Gastrocnemius medialis (tissue), 4 donors: ENCODE data around the gene SRPRB. TPM values are rescaled to one million over a fixed set of nuclear protein-coding genes. Genes with fewer than 3 reads are reported as not detected.

Experiments
- ATAC-seq, 2 donors: fragments of 150-250 bp; one replicate each; pipeline ENCODE4 v1.9.1; 2016
- DNase-seq, 2 donors: peaks; one replicate each; pipeline ENCODE4 v3.0.0-alpha.2; 2019
- H3K27ac ChIP-seq, 4 donors: fragments of 200-600 bp; sonication (generic); 1 replicate in 1 of 4; 2 replicates in 3 of 4; pipeline ENCODE4 v1.5.1; 2016 to 2018; ENCODE audit warnings: mild to moderate bottlenecking in 2 of 4, moderate library complexity in 1 of 4
- H3K27me3 ChIP-seq, 3 donors: fragments of 200-600 bp; sonication (generic) in 2 of 3; 1 replicate in 1 of 3; 2 replicates in 2 of 3; pipeline versions ENCODE4 v1.5.1 to v1.6.0; 2016 to 2019; ENCODE audit warnings: mild to moderate bottlenecking in 1 of 3, moderate library complexity in 1 of 3
- H3K36me3 ChIP-seq, 2 donors: fragments of 200-600 bp; sonication (generic) in 1 of 2; one replicate each; pipeline ENCODE4 v1.5.1; 2017 to 2018
- H3K4me1 ChIP-seq, 2 donors: fragments of 200-600 bp; sonication (generic) in 1 of 2; one replicate each; pipeline ENCODE4 v1.5.1; 2016 to 2017; ENCODE audit warnings: mild to moderate bottlenecking in 2 of 2
- H3K4me3 ChIP-seq, 4 donors: fragments of 200-600 bp; sonication (generic) in 3 of 4; 1 replicate in 1 of 4; 2 replicates in 3 of 4; pipeline ENCODE4 v1.5.1; 2016 to 2019; ENCODE audit warnings: mild to moderate bottlenecking in 2 of 4
- H3K9me3 ChIP-seq, 3 donors: fragments of 200-600 bp; sonication (generic) in 2 of 3; 1 replicate in 1 of 3; 2 replicates in 2 of 3; pipeline ENCODE4 v1.5.1; 2016 to 2019
- CTCF ChIP-seq, 5 experiments: fragments of 450-650 bp in 3 of 5; fragments of 200-600 bp in 2 of 5; sonication (generic) in 2 of 5; IDR thresholded peaks in 4 of 5; conservative IDR thresholded peaks in 1 of 5; 1 replicate in 4 of 5; 2 replicates in 1 of 5; pipeline ENCODE4 v1.5.1; 2016 to 2019; ENCODE audit warnings: antibody characterized with exemption in 5 of 5, mild to moderate bottlenecking in 3 of 5, moderate library complexity in 3 of 5
- POLR2A ChIP-seq, 2 donors: fragments of 450-650 bp; IDR thresholded peaks; one replicate each; pipeline ENCODE4 v1.6.1; 2017; ENCODE audit warnings: antibody characterized with exemption in 2 of 2, mild to moderate bottlenecking in 2 of 2, moderate library complexity in 2 of 2
- in situ Hi-C, 4 donors: fragments of 200-750 bp; cut with MboI; loops; one replicate each; pipeline versions ENCODE4 v1.15.0 to v1.8.0; 2017; ENCODE audit warnings: low sequenced_read_pairs in 4 of 4
- intact Hi-C: fragments of 100-400 bp; cut with DNase I; formaldehyde crosslinking; loops from one replicate; pipeline ENCODE4 v1.15.1; 2023; ENCODE audit warnings: low total_unique reads
- total RNA-seq, 4 donors: library from RNA; depleted of rRNA; stranded (reverse); fragments of >200 nt; gene quantifications; one replicate each; pipeline versions ENCODE4 v1.1.0 to v1.2.3, GENCODE V29; 2016

Gene SRPRB
- total RNA-seq, 4 donors from 2014 or later = 19.0 to 22.3 (median 20.6) TPM

GRCh38 chr3:133821767-133822638, 16.4 kb downstream of the SRPRB start:
- H3K9me3 ChIP-seq = no peaks in the 10 kb centered on the region
- H3K36me3 ChIP-seq = peaks cover 2 to 68% of the 10 kb centered on the region in 2 donors
- DNase-seq = peak in 1 of 2 donors; percentile 52
- H3K27ac ChIP-seq = no peak overlapping the region
- in situ Hi-C loops = loop anchor here in 1 of 4 donors (25.0 kb wide), 2 partner anchors 665 to 1110 kb away; partner anchors contain the start of genes ANAPC13, CEP63 and NPHP3
- ATAC-seq = peak in 1 of 2 donors; percentile 53
- no peaks in the 10 kb centered on the region for H3K4me1 ChIP-seq
- TF ChIP-seq CTCF (IDR thresholded peaks at IDR 0.05 in 4 of 5, conservative IDR thresholded peaks at IDR 0.05 in 1 of 5) = no peak
- TF ChIP-seq POLR2A (IDR thresholded peaks at IDR 0.05) = no peak
- H3K4me3 ChIP-seq = no peak overlapping the region
- intact Hi-C loops = no loop called here
- H3K27me3 ChIP-seq = no peaks in the 10 kb centered on the region

GRCh38 chr3:133824961-133825485, 19.4 kb downstream of the SRPRB start:
- no peak for ATAC-seq
- intact Hi-C loops (no loop called here), in situ Hi-C loops (loop anchor here in 1 of 4 donors (25.0 kb wide), 2 partner anchors 662 to 1113 kb away; partner anchors contain the start of genes ANAPC13, CEP63 and NPHP3)
- no peaks in the 10 kb centered on the region for H3K9me3 ChIP-seq
- DNase-seq = no peak
- TF ChIP-seq POLR2A (IDR thresholded peaks at IDR 0.05) (no peak), CTCF (IDR thresholded peaks at IDR 0.05 in 4 of 5, conservative IDR thresholded peaks at IDR 0.05 in 1 of 5) (no peak)
- H3K27ac ChIP-seq = no peak overlapping the region
- H3K4me1 ChIP-seq = no peaks in the 10 kb centered on the region
- H3K4me3 ChIP-seq = no peak overlapping the region
- no peaks in the 10 kb centered on the region for H3K27me3 ChIP-seq
- H3K36me3 ChIP-seq = peaks cover under 1 to 51% of the 10 kb centered on the region in 2 donors

GRCh38 chr3:133825969-133826727, 20.5 kb downstream of the SRPRB start:
- Histone ChIP-seq H3K36me3 (peaks cover 0 to 39% of the 10 kb centered on the region in 2 donors), H3K4me1 (no peaks in the 10 kb centered on the region)
- in situ Hi-C loops = no loop called here

GRCh38 chr3:133827136-133827535, 21.5 kb downstream of the SRPRB start:
- intact Hi-C loops = no loop called here
- Histone ChIP-seq H3K4me3 (no peak overlapping the region), H3K9me3 (no peaks in the 10 kb centered on the region), H3K27me3 (no peaks in the 10 kb centered on the region), H3K27ac (no peak overlapping the region), H3K36me3 (peaks cover 0 to 30% of the 10 kb centered on the region in 2 donors), H3K4me1 (no peaks in the 10 kb centered on the region)
- in situ Hi-C loops = no loop called here
- DNase-seq (no peak), ATAC-seq (no peak)
- TF ChIP-seq CTCF (IDR thresholded peaks at IDR 0.05 in 4 of 5, conservative IDR thresholded peaks at IDR 0.05 in 1 of 5) (no peak), POLR2A (IDR thresholded peaks at IDR 0.05) (no peak)

More at GRCh38 chr3:133825969-133826727, 20.5 kb downstream of the SRPRB start:
- ATAC-seq = no peak
- H3K4me3 ChIP-seq = no peak overlapping the region
- no peak for DNase-seq
- intact Hi-C loops = no loop called here
- no peaks in the 10 kb centered on the region for H3K27me3 ChIP-seq
- no peak overlapping the region for H3K27ac ChIP-seq
- H3K9me3 ChIP-seq = no peaks in the 10 kb centered on the region
- no peak for TF ChIP-seq CTCF (IDR thresholded peaks at IDR 0.05 in 4 of 5, conservative IDR thresholded peaks at IDR 0.05 in 1 of 5)
- no peak for TF ChIP-seq POLR2A (IDR thresholded peaks at IDR 0.05)
